Effector memory CD8-positive, alpha-beta T cell (primary cell): ENCODE measurements around the gene ANXA11.
"Not testable (repeated sequence)": the region's sequence is repeated elsewhere in the genome, so short reads cannot be mapped to it uniquely, and the experiment has no call there.

Experiments used
- ATAC-seq: fragments of 150-1000 bp; cut with Tn5 transposase; replicated peaks from 2 replicates; pipeline ENCODE4 v1.10.0; 2021; ENCODE audit warnings: mild to moderate bottlenecking, moderate library complexity
- DNase-seq, 3 experiments: peaks; one replicate each; pipeline ENCODE4 v3.0.0; 2021
- H3K27ac Mint-ChIP-seq, 2 donors: one replicate each; pipeline ENCODE4 v1.8.0; 2022; ENCODE audit warnings: mild to moderate bottlenecking in 2 of 2, mixed read lengths in 2 of 2, moderate library complexity in 2 of 2
- H3K27me3 Mint-ChIP-seq, 2 donors: one replicate each; pipeline ENCODE4 v1.8.0; 2022; ENCODE audit warnings: mixed read lengths in 2 of 2
- H3K36me3 Mint-ChIP-seq: one replicate; pipeline ENCODE4 v1.8.0; 2022; ENCODE audit warnings: mild to moderate bottlenecking, moderate library complexity, mixed read lengths; ENCODE audit not compliant: insufficient read depth
- H3K4me1 Mint-ChIP-seq, 2 donors: one replicate each; pipeline ENCODE4 v1.8.0; 2022; ENCODE audit warnings: low read depth in 2 of 2, mixed read lengths in 2 of 2
- H3K4me3 Mint-ChIP-seq, 2 donors: one replicate each; pipeline ENCODE4 v1.8.0; 2022; ENCODE audit warnings: mild to moderate bottlenecking in 2 of 2, mixed read lengths in 2 of 2, moderate library complexity in 2 of 2
- H3K9me3 Mint-ChIP-seq, 2 donors: one replicate each; pipeline ENCODE4 v1.8.0; 2022; ENCODE audit warnings: mixed read lengths in 2 of 2

Gene ANXA11

DNA sequence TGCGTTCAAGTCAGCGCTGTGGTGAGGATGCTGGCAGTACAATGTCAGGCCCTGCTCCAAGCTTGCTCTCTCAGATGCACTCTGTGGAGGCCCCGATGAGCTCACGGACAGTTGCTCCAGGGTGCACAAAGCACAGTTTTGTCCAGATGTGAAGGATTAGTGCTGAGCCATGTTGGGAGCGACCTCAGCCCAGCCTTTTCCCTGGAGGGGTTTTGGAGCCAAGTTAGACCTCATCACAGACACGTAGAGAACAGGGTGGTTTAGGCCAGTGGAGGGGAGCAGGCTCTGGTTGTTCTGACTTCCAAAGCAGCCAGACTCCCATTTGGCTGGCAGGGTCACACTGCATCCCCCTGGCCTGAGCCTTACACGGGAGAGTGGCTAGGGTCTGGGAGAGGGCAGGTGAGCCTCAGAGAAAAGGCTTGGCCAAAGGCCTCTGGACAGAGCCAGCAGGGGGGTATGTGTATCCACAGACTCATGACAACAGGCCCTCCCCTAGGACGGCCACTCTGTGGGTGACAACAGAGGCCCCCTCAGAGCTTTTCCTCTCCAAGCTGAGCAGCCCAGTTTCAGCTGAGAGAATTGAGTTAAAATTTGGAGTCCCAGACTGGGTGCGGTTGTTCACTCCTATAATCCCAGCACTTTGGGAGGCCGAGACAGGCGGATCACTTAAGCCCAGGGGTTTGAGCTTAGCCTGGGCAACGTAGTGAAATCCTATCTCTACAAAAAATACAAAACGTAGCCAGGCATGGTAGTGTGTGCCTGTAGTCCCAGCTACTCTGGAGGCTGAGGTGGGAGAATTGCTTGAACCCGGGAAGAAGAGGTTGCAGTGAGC is 68.1 kb downstream of the ANXA11 start:
- Mint-ChIP-seq H3K27me3 (peaks cover 27 to 93% of the 10 kb centered on the region in 2 donors), H3K27ac (no peak overlapping the region), H3K9me3 (no peaks in the 10 kb centered on the region), H3K4me3 (no peak overlapping the region), H3K36me3 (peaks cover 14% of the 10 kb centered on the region), H3K4me1 (peaks cover 3 to 4% of the 10 kb centered on the region in 2 donors)
- DNase-seq (no peak), ATAC-seq (no peak)

DNA sequence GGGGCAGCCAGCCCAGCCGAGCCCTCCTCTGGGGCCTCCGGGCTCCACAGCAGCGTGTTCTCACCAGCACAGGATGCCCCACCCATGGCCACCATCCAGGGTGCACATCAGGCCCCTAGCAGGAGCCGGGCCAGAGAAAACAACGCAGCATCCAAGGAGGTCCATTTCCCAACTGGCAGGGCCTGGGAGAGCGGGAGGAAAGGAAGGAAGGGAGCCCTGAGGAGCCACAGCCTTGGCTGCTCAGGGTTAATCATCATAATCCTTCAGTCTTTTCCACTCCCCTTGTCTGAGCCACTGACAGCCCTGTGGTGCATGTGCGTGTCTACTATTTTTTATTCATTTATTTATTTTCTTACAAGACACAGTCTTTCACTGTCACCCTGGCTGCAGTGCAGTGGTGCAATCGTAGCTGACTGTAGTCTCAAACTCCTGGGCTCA is 69.2 kb downstream of the ANXA11 start:
- DNase-seq, result no peak

GRCh38 chr10:80133687-80134086 is 71.7 kb downstream of the ANXA11 start:
- H3K4me1 Mint-ChIP-seq, H3K27ac Mint-ChIP-seq, H3K4me3 Mint-ChIP-seq, H3K9me3 Mint-ChIP-seq, H3K36me3 Mint-ChIP-seq, ATAC-seq, DNase-seq: not testable (repeated sequence)
- peaks cover 42 to 78% of the 10 kb centered on the region in 2 donors for H3K27me3 Mint-ChIP-seq

More for the DNA sequence above, 69.2 kb downstream of the ANXA11 start:
- no peak for ATAC-seq
- H3K4me3 Mint-ChIP-seq, result no peak overlapping the region
- H3K4me1 Mint-ChIP-seq, result peaks cover 3 to 4% of the 10 kb centered on the region in 2 donors
- H3K36me3 Mint-ChIP-seq, result peaks cover 11% of the 10 kb centered on the region
- H3K27me3 Mint-ChIP-seq, result peaks cover 36 to 94% of the 10 kb centered on the region in 2 donors
- H3K27ac Mint-ChIP-seq, result no peak overlapping the region
- H3K9me3 Mint-ChIP-seq, result no peaks in the 10 kb centered on the region

DNA sequence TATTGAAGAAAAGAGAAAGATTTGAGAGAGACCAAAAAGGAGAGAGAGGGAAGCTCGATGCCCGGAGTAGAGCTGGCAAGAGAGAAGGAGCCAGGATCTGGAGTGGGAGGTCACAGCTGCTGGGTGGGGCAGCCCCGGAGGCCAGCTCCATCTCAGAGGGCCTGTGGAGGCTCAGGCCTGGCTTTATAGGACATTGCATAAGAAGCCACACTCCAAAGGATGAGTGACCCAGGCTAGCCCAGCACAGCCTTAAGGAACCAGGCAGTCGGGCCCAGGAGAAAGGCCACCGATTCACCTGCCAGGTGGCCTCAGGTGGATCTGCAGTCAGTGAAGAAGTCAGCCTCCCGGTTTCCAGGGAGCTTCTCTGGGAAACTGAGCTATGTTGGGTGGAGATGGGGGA is 72.1 kb downstream of the ANXA11 start:
- Mint-ChIP-seq H3K4me1 (peaks cover 3 to 4% of the 10 kb centered on the region in 2 donors), H3K27ac (peak overlapping the region in 1 of 2 donors; percentile 22), H3K36me3 (peaks cover 3% of the 10 kb centered on the region), H3K9me3 (no peaks in the 10 kb centered on the region), H3K27me3 (peaks cover 41 to 73% of the 10 kb centered on the region in 2 donors), H3K4me3 (peak overlapping the region in 1 of 2 donors; percentile 2)
- ATAC-seq (no peak), DNase-seq (no peak)

DNA sequence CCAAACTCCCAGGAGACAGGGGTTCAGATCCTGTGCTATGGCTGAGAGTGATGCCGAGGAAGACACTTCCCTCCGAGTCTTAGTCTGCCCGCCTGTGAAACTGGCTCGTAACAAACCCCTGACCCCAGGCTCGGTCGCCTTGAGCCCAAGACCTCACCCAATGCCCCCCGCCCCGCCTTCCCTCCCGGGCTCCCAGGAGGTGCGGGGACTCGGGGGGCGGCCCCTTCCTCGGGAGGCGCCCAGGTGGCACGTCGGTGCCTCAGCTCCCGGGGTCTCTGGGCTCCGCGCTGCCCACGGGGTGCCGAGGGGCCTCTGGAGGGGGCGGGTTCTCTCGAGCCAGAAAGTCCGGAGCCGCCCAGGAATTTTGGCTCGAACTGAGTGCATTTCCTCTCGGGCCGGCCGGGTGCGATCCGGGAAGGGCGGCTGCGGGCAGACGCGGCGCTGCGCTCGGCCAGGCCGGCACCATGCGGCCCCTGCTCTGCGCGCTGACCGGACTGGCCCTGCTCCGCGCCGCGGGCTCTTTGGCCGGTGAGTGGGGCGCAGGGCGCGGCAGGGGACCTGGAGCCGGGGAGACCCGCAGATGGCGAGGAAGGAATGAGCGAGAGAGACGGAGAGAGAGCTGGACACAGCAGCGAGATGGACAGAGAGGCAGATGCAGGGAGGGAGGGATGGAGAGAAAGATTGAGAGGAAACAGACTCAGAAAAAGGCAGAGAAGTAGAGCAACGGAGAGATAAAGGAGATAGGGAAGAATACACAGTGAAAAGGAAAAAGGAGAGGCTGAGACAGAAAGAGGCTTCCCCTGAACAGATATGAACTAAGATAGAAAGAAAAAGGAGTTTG is 72.8 kb downstream of the ANXA11 start, which contains the start of gene PLAC9:
PLAC9 (plus strand) TSS at position 432 of the 841 bp plus-strand sequence; CDS start at position 465, 33 bp downstream.
- Mint-ChIP-seq H3K27ac (peak within 1 kb of the TSS in 1 of 2 donors; percentile 22), H3K4me3 (peak within 1 kb of the TSS in 1 of 2 donors; percentile 2), H3K9me3 (no peaks in the 10 kb centered on the region), H3K36me3 (peaks cover 3% of the 10 kb centered on the region), H3K27me3 (peaks cover 36 to 66% of the 10 kb centered on the region in 2 donors), H3K4me1 (peaks cover 3 to 4% of the 10 kb centered on the region in 2 donors)
- ATAC-seq (no peak), DNase-seq (no peak)

DNA sequence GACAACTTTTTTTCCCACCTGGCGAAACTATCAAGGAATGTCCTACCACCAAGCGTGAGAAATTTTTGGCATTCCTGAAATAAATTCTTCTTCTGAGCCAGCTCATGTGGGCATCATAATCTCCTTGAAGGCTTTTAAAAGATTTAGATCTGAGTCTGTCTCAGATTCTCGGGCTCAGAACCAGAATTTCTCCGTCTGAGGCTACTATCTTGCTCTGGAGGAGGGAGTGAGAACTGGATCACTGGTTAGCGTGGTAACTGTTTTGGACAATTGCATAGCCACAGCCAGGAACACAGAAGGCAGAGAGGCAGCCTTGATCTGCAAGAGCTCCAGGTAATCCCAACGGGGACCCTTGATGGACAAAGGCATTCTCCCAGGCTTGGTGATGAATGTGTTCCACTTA is 73.8 kb downstream of the ANXA11 start:
- DNase-seq, result no peak
- H3K9me3 Mint-ChIP-seq, result no peaks in the 10 kb centered on the region
- no peak overlapping the region for H3K4me3 Mint-ChIP-seq
- H3K4me1 Mint-ChIP-seq, result peaks cover 3 to 4% of the 10 kb centered on the region in 2 donors
- H3K27ac Mint-ChIP-seq, result no peak overlapping the region
- peaks cover 3% of the 10 kb centered on the region for H3K36me3 Mint-ChIP-seq
- peaks cover 43 to 67% of the 10 kb centered on the region in 2 donors for H3K27me3 Mint-ChIP-seq
- ATAC-seq, result no peak

GRCh38 chr10:80126876-80127275 is 78.5 kb downstream of the ANXA11 start:
- DNase-seq (no peak), ATAC-seq (no peak)
- Mint-ChIP-seq H3K9me3 (no peaks in the 10 kb centered on the region), H3K4me3 (no peak overlapping the region), H3K27ac (no peak overlapping the region), H3K36me3 (peaks cover 3% of the 10 kb centered on the region), H3K27me3 (peaks cover 36 to 44% of the 10 kb centered on the region in 2 donors), H3K4me1 (no peaks in the 10 kb centered on the region)

DNA sequence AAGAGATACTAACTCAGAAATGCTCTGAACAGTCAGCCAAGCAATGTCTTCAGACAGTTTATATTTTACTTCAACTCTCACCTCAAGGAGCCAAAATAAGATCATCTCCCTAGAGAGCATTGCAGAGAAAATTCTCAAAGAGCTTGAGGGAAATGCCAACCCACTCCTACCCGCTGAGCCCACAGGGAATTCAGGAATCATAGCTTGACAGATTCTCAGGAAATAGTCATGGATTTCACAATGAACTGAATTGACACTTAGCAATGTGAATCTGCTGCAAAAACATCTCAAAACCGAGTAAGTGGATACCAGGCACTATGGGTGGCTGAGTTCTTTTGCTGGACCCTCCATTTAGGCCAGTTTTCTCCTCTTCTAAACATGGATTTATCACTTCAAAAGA is 82.6 kb downstream of the ANXA11 start:
- peaks cover 14 to 41% of the 10 kb centered on the region in 2 donors for H3K27me3 Mint-ChIP-seq
- DNase-seq (no peak), ATAC-seq (no peak)
- H3K4me1 Mint-ChIP-seq, result no peaks in the 10 kb centered on the region
- H3K27ac Mint-ChIP-seq, result no peak overlapping the region
- no peak overlapping the region for H3K4me3 Mint-ChIP-seq
- H3K9me3 Mint-ChIP-seq, result no peaks in the 10 kb centered on the region
- no peaks in the 10 kb centered on the region for H3K36me3 Mint-ChIP-seq

- no peak overlapping the region for H3K4me3 Mint-ChIP-seq
- H3K27me3 Mint-ChIP-seq, result peaks cover 14 to 39% of the 10 kb centered on the region in 2 donors
- no peak for ATAC-seq
- H3K36me3 Mint-ChIP-seq, result no peaks in the 10 kb centered on the region
- no peak overlapping the region for H3K27ac Mint-ChIP-seq
- no peak for DNase-seq
- no peaks in the 10 kb centered on the region for H3K4me1 Mint-ChIP-seq
- H3K9me3 Mint-ChIP-seq, result no peaks in the 10 kb centered on the region
These were observed 83.1 kb downstream of the ANXA11 start for GRCh38 chr10:80122110-80122710.

- H3K4me1 Mint-ChIP-seq, result no peaks in the 10 kb centered on the region
- DNase-seq (no peak), ATAC-seq (no peak)
- peaks cover 0 to 13% of the 10 kb centered on the region in 2 donors for H3K27me3 Mint-ChIP-seq
- no peak overlapping the region for H3K4me3 Mint-ChIP-seq
- H3K27ac Mint-ChIP-seq, result no peak overlapping the region
- no peaks in the 10 kb centered on the region for H3K36me3 Mint-ChIP-seq
- no peaks in the 10 kb centered on the region for H3K9me3 Mint-ChIP-seq
These were observed 86.7 kb downstream of the ANXA11 start for GRCh38 chr10:80118669-80119068.

DNA sequence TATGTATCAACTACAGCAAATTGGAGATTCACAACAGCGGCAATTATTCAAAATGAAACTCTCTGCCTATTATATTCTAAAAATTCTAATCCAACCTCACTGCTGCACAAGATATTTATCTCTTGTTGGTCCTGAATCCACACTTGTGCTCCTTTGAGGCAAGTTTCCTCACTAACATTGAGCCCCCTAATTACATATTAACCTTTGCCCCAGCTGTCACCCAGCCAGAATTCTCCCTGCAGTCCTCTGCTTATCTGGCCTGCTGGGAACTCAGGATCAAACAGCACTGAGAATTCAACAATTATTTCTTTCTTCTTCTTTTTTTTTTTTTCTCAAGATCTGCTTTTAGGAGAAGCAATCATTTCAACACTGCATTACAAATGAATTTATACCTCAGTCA is 94.4 kb downstream of the ANXA11 start:
- H3K4me3 Mint-ChIP-seq, result peak overlapping the region; percentile 69 to 83
- H3K36me3 Mint-ChIP-seq, result no peaks in the 10 kb centered on the region
- no peaks in the 10 kb centered on the region for H3K27me3 Mint-ChIP-seq
- no peak for ATAC-seq
- no peak for DNase-seq
- H3K4me1 Mint-ChIP-seq, result peaks cover 9 to 14% of the 10 kb centered on the region in 2 donors
- peak overlapping the region; percentile 75 to 91 for H3K27ac Mint-ChIP-seq
- H3K9me3 Mint-ChIP-seq, result peaks cover 0 to 8% of the 10 kb centered on the region in 2 donors

GRCh38 chr10:80108576-80109239 is 96.6 kb downstream of the ANXA11 start:
- H3K27me3 Mint-ChIP-seq, result no peaks in the 10 kb centered on the region
- H3K27ac Mint-ChIP-seq, result no peak overlapping the region
- no peak overlapping the region for H3K4me3 Mint-ChIP-seq
- H3K36me3 Mint-ChIP-seq, result no peaks in the 10 kb centered on the region
- ATAC-seq (no peak), DNase-seq (no peak)
- H3K9me3 Mint-ChIP-seq, result peaks cover 0 to 8% of the 10 kb centered on the region in 2 donors
- peaks cover 9 to 14% of the 10 kb centered on the region in 2 donors for H3K4me1 Mint-ChIP-seq
